ENCODE data around the gene DCST2. TPM values are rescaled to one million over a fixed set of nuclear protein-coding genes. Genes with fewer than 3 reads are reported as not detected.
A peak's percentile ranks its signal among the peaks of the same experiment; 100 is the strongest.

DCST2 gene
- polyA plus RNA-seq, 3 donors from 2014 or later: not detected

DNA sequence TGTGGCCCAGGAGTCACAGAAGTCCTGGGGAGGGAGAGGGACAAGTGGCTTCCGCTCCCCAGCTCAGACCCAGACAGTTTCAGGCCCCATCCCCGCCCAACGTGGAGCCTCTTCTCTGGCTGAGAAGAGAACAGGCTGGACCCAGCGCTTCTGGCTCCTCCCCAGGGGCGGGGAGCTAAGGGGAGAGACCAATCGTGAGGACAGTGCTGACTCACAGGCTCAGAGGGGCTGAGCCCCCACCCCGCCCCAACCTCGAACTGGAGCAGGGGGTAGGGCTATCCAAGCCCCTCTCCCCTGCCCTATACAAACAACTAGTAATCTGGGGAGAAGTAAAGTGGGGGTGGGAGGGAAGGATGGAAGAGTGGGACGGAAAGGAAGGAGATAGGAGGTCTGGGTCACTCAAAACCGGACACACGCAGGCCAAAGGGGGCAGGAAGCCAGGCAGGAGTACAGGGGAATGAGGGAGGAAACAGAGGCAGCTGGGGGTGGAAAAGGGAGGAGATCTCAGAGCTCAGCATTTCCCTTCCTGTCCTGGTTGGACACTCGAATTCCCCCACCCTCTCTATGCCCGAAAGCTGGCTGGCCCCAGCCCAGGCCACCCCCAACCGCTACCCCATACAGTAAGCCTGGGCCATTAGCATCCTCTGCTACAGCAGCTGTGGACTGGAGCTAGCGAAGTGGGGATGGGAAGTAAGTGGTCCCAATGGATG is 62.8 kb downstream of the DCST2 start, which contains the start of gene SHC1:
TSS of gene SHC1 (minus strand) at position 117 of the 710 bp plus-strand sequence. CDS start 221 bp downstream, outside the sequence.
- Mint-ChIP-seq H3K4me3 (peak within 1 kb of the TSS; percentile 2 to 62 (median 50)), H3K27ac (peak within 1 kb of the TSS; percentile 33 to 74 (median 48)), H3K4me1 (peaks cover 8 to 22% of the 10 kb centered on the region in 2 donors), H3K36me3 (no peaks in the 10 kb centered on the region), H3K27me3 (ENCODE audit: low read depth in 3 of 3) (peaks cover 0 to 1% (median 0%) of the 10 kb centered on the region in 3 donors), H3K9me3 (no peaks in the 10 kb centered on the region)
- no peak for DNase-seq

DNA sequence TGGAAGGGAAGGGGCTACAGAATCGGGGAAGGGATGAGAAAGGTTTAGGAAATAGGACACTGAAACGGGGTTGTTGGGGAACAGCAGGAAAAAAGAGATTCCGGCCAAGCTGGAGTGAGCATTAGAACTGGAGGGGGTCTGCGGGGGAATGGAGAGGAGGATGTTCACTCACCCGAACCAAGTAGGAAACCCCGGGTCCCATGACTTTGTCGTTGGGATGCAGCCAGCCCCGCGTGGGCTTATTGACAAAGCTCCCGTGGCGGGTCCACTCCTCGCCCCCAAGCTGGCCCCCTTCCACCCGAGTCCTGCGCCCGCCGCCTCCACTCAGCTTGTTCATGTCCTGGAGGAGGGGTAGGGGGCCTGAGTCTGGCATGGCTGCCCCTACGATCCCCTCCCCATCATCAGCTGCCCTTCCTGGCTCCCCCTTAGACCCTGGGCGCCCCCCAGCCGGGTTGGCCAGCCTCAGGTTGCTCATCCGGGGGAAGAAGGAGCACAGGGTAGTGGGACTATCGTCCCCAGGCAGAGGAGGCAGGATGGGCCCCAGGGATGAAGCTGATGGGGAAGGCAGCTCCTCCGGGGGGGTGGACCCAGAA is 63.6 kb downstream of the DCST2 start:
- Mint-ChIP-seq H3K9me3 (no peaks in the 10 kb centered on the region), H3K36me3 (peaks cover 0 to 3% (median 0%) of the 10 kb centered on the region in 3 donors), H3K27ac (peak overlapping the region in 1 of 6 donors; percentile 47), H3K4me1 (peaks cover 8 to 22% of the 10 kb centered on the region in 2 donors), H3K27me3 (ENCODE audit: low read depth in 3 of 3) (peaks cover 0 to 1% (median 0%) of the 10 kb centered on the region in 3 donors), H3K4me3 (no peak overlapping the region)
- no peak for DNase-seq

DNA sequence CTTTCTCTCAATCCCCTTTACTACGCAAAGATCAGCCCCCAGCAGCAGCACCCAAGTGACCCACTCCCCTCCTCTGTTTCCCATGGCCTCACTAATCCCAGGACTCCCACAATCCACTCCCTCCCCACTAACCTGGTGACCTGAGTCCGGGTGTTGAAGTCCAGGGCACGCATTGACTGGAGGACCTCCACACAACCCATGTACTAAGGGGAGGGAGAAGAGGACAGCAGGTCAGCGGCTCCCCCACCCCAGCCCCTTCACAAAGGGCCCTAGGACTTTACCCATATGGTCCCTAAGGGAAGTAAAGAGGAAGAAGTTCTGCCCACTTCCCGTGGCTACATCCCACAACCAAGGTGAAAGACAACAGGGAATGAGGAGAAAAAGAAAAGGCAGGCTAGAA is 64.3 kb downstream of the DCST2 start:
- no peak for DNase-seq
- Mint-ChIP-seq H3K4me3 (no peak overlapping the region), H3K36me3 (peaks cover 0 to 7% (median 3%) of the 10 kb centered on the region in 3 donors)

DNA sequence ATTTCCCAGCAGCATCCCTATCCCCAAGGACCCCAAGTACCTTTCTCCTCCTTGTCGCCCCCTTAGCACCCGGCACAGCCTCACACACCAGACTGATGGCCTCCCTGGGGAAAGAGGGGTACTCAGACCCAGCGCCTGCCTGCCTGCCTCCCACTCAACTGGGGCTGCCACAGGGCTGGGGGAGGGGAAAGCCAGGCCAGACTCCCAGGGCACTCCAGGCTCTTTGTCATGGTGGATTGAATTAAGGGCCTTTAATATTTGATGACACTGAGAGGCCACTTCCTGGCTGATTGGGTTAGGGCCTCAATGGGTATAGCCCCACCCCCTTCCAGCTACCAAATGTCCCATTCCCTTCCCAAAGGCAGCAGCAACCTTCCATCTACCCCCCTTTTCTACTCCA is 64.8 kb downstream of the DCST2 start:
- no peak for DNase-seq
- Mint-ChIP-seq H3K9me3 (no peaks in the 10 kb centered on the region), H3K4me3 (no peak overlapping the region), H3K36me3 (peaks cover 0 to 9% (median 6%) of the 10 kb centered on the region in 3 donors), H3K27me3 (ENCODE audit: low read depth in 3 of 3) (peaks cover 0 to 1% (median 0%) of the 10 kb centered on the region in 3 donors), H3K4me1 (peaks cover 8 to 25% of the 10 kb centered on the region in 2 donors), H3K27ac (peak overlapping the region in 2 of 6 donors; percentile 35 to 36)

More for the DNA sequence above, 64.3 kb downstream of the DCST2 start:
- Mint-ChIP-seq H3K27me3 (ENCODE audit: low read depth in 3 of 3) (peaks cover 0 to 1% (median 0%) of the 10 kb centered on the region in 3 donors), H3K9me3 (no peaks in the 10 kb centered on the region), H3K27ac (peak overlapping the region in 2 of 6 donors; percentile 23 to 38), H3K4me1 (peaks cover 8 to 22% of the 10 kb centered on the region in 2 donors)

Other genes with a start within 250 kb of the DCST2 start
- gene KCNN3, start 163.5 kb downstream of the DCST2 start, polyA plus RNA-seq: not detected
- gene PMVK, start 97.1 kb downstream of the DCST2 start, polyA plus RNA-seq: 10 to 100 TPM; 52.5 to 53.8 (median 53.6) TPM
- gene PBXIP1, start 77.7 kb downstream of the DCST2 start, polyA plus RNA-seq: 100 to 1,000 TPM in 1 of 3 donors, 10 to 100 TPM in 2; 45.1 to 117 (median 94.6) TPM
- 10 to 100 TPM; 15.0 to 39.1 (median 15.4) TPM for gene PYGO2, start 72.0 kb downstream of the DCST2 start, polyA plus RNA-seq
- gene SHC1, start 63.0 kb downstream of the DCST2 start, polyA plus RNA-seq: 10 to 100 TPM; 32.3 to 49.4 (median 42.5) TPM
- 10 to 100 TPM; 59.5 to 82.7 (median 67.5) TPM for gene CKS1B, start 59.1 kb downstream of the DCST2 start, polyA plus RNA-seq
- 10 to 100 TPM; 40.9 to 99.7 (median 41.7) TPM for gene FLAD1, start 50.4 kb downstream of the DCST2 start, polyA plus RNA-seq
- not detected for gene LENEP, start 40.2 kb downstream of the DCST2 start, polyA plus RNA-seq
- gene ZBTB7B, start 31.0 kb downstream of the DCST2 start, polyA plus RNA-seq: 1 to 10 TPM in 2 of 3 donors, under 1 TPM in 1; 0.96 to 3.3 (median 1.8) TPM
- gene DCST1, start within 50 bp of the DCST2 start, polyA plus RNA-seq: not detected
- gene ADAM15, start 17.5 kb upstream of the DCST2 start, polyA plus RNA-seq: 10 to 100 TPM; 10.4 to 27.1 (median 24.3) TPM
- 1 to 10 TPM; 1.1 to 3.0 (median 2.6) TPM for gene EFNA4, start 30.0 kb upstream of the DCST2 start, polyA plus RNA-seq
- 1 to 10 TPM in 1 of 3 donors, under 1 TPM in 2; 0.70 to 2.3 (median 0.94) TPM for gene EFNA3, start 45.1 kb upstream of the DCST2 start, polyA plus RNA-seq
- 1 to 10 TPM in 2 of 3 donors, under 1 TPM in 1; 0.64 to 4.0 (median 1.1) TPM for gene EFNA1, start 94.1 kb upstream of the DCST2 start, polyA plus RNA-seq
- gene SLC50A1, start 102.1 kb upstream of the DCST2 start, polyA plus RNA-seq: 100 to 1,000 TPM in 1 of 3 donors, 10 to 100 TPM in 2; 59.5 to 120 (median 93.0) TPM
- gene DPM3, start 106.8 kb upstream of the DCST2 start, polyA plus RNA-seq: 100 to 1,000 TPM; 103 to 274 (median 126) TPM
- 100 to 1,000 TPM; 396 to 465 (median 435) TPM for gene KRTCAP2, start 139.5 kb upstream of the DCST2 start, polyA plus RNA-seq
- gene TRIM46, start 140.1 kb upstream of the DCST2 start, polyA plus RNA-seq: under 1 TPM in 1 of 3 donors, not detected in 2; 0.43 TPM
- gene THBS3, start 174.1 kb upstream of the DCST2 start, polyA plus RNA-seq: 1 to 10 TPM in 2 of 3 donors, not detected in 1; 1.3 to 1.8 TPM
- 10 to 100 TPM; 51.1 to 62.6 (median 55.1) TPM for gene MTX1, start 174.9 kb upstream of the DCST2 start, polyA plus RNA-seq
- 1 to 10 TPM in 1 of 3 donors, under 1 TPM in 2; 0.64 to 1.3 (median 0.79) TPM for gene ENTREP3, start 221.7 kb upstream of the DCST2 start, polyA plus RNA-seq
- gene SCAMP3, start 228.6 kb upstream of the DCST2 start, polyA plus RNA-seq: 100 to 1,000 TPM; 101 to 182 (median 140) TPM
- gene CLK2, start 239.7 kb upstream of the DCST2 start, polyA plus RNA-seq: 10 to 100 TPM in 1 of 3 donors, 1 to 10 TPM in 2; 5.8 to 15.6 (median 6.2) TPM
- gene HCN3, start 243.7 kb upstream of the DCST2 start, polyA plus RNA-seq: under 1 TPM in 1 of 3 donors, not detected in 2; 0.52 TPM